ENCODE results near the gene RNF123. TPM values are rescaled to one million over a fixed set of nuclear protein-coding genes. Genes with fewer than 3 reads are reported as not detected.

RNF123 gene
- polyA plus RNA-seq, 1 of the 3 experiments (the other 2 are of a cell fraction) = 48.1 TPM

DNA sequence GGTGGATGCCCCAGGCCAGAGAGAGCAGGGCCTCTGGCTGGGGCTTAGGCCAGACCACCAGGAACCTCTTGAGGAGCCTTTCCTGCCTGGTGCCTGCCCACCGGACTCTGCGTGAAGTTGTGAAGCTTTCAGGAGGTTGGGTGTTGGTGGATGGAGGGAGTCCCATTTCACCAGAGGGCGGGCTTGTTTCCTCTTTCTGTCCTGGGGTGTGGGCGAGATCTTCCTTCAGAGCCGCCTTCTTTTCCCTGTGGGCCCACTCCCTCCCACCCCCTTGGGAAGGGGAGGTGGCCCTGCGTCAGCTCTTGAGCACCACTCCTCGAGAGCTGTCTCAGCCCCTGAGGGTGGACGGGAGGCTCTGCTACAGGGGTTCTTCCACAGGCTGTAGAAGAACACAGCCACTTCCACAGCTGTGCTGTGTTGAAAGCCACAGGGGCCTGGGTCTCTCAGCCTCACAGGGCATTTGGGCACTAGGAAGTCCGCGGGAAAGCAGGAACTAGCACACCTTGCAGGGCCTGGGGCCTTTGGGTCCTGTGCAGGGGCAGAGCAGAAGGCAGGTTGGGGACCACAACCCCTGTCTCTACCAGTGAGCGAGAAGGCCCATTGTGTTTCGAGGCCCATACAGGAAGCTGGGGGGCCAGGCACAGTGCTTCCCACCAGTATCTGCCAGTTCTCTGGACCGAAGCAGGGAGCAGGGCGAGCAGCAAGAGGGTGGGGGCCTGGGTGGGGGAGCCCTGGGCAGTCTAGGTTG is 28.0 kb downstream of the RNF123 start:
- Histone ChIP-seq H3K27me3 (ENCODE audit: insufficient read depth) (no peaks in the 10 kb centered on the region), H3K4me3 (ENCODE audit: low read depth in 2 of 2, low read length in 1 of 2) (no peak overlapping the region), H2AFZ (ENCODE audit: low read depth) (no peak overlapping the region), H4K20me1 (ENCODE audit: insufficient read depth) (no peaks in the 10 kb centered on the region), H3K36me3 (replicated peaks in 1 of 2; ENCODE audit: control insufficient read depth in 1 of 2, insufficient read depth in 2 of 2, low read length in 1 of 2) (peaks cover 0 to 35% of the 10 kb centered on the region in 2 experiments), H3K79me2 (ENCODE audit: insufficient read depth) (peaks cover 2% of the 10 kb centered on the region; the same call in 1 of the 2 replicates), H3K9ac (no peak overlapping the region), H3K27ac (ENCODE audit: low read depth in 2 of 2, low read length in 1 of 2) (no peak overlapping the region), H3K4me2 (no peak overlapping the region), H3K4me1 (ENCODE audit: control insufficient read depth in 1 of 2, insufficient read depth in 2 of 2, low read depth in 1 of 2, low read length in 1 of 2) (peaks cover under 1 to 15% of the 10 kb centered on the region in 2 experiments; a peak in 1 of 4 replicates), H3K9me3 (no peaks in the 10 kb centered on the region), H3K9me2 (no peaks in the 10 kb centered on the region), H3F3A (replicated peaks; ENCODE audit: insufficient read depth) (peaks cover 6% of the 10 kb centered on the region)
- ChIA-PET CTCF (interaction anchor here (1.1 to 7.9 kb wide), 3 partner anchors 15 to 178 kb away, joined by 4 to 76 read pairs (median 24); no protein-coding TSS in a partner anchor), POLR2A (no interaction called here)
- WGBS (ENCODE audit: low lambda C conversion rate) = 87% methylated on average over 7 of the region's 14 CpGs
- peak; percentile 17 for DNase-seq
- TF ChIP-seq EP300 (IDR thresholded peaks at IDR 0.05; ENCODE audit: borderline replicate concordance in 1 of 2, low read depth in 1 of 2, low read length in 1 of 2) (no peak), RFX5 (IDR thresholded peaks at IDR 0.05; ENCODE audit: low read length) (no peak), FOXM1 (IDR thresholded peaks at IDR 0.05; ENCODE audit: low read depth) (no peak), SMC3 (IDR thresholded peaks at IDR 0.05; ENCODE audit: low read depth, low read length) (no peak), TEAD4 (IDR thresholded peaks at IDR 0.05; ENCODE audit: borderline replicate concordance, insufficient read depth) (no peak), RCOR1 (IDR thresholded peaks at IDR 0.05; ENCODE audit: low read length) (no peak), GATA2 (CRISPR knock-in tag; IDR thresholded peaks at IDR 0.05) (no peak), MXI1 (IDR thresholded peaks at IDR 0.05; ENCODE audit: low read depth, low read length) (no peak), TAF1 (IDR thresholded peaks at IDR 0.05; ENCODE audit: borderline replicate concordance, low read depth, low read length) (no peak), POLR2AphosphoS5 (IDR thresholded peaks at IDR 0.05; ENCODE audit: low read depth, low read length) (no peak)
- TF ChIP-seq, protein P1, sequence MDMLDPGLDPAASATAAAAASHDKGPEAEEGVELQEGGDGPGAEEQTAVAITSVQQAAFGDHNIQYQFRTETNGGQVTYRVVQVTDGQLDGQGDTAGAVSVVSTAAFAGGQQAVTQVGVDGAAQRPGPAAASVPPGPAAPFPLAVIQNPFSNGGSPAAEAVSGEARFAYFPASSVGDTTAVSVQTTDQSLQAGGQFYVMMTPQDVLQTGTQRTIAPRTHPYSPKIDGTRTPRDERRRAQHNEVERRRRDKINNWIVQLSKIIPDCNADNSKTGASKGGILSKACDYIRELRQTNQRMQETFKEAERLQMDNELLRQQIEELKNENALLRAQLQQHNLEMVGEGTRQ (IDR thresholded peaks at IDR 0.05; ENCODE audit: borderline replicate concordance, low read depth, low read length) = no peak
- TF ChIP-seq, protein P2, sequence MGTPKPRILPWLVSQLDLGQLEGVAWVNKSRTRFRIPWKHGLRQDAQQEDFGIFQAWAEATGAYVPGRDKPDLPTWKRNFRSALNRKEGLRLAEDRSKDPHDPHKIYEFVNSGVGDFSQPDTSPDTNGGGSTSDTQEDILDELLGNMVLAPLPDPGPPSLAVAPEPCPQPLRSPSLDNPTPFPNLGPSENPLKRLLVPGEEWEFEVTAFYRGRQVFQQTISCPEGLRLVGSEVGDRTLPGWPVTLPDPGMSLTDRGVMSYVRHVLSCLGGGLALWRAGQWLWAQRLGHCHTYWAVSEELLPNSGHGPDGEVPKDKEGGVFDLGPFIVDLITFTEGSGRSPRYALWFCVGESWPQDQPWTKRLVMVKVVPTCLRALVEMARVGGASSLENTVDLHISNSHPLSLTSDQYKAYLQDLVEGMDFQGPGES (IDR thresholded peaks at IDR 0.05; ENCODE audit: low read depth, low read length) = no peak
- TF ChIP-seq, protein P3, sequence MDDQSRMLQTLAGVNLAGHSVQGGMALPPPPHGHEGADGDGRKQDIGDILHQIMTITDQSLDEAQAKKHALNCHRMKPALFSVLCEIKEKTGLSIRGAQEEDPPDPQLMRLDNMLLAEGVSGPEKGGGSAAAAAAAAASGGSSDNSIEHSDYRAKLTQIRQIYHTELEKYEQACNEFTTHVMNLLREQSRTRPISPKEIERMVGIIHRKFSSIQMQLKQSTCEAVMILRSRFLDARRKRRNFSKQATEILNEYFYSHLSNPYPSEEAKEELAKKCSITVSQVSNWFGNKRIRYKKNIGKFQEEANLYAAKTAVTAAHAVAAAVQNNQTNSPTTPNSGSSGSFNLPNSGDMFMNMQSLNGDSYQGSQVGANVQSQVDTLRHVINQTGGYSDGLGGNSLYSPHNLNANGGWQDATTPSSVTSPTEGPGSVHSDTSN (IDR thresholded peaks at IDR 0.05) = no peak

All from SK-N-SH (cell line).